Measurements from ENCODE around the gene NFKBIB. TPM values are rescaled to one million over a fixed set of nuclear protein-coding genes. Genes with fewer than 3 reads are reported as not detected.
"Not testable (repeated sequence)": the region's sequence is repeated elsewhere in the genome, so short reads cannot be mapped to it uniquely, and the experiment has no call there.

Gene NFKBIB
- total and polyA plus RNA-seq, 2 of the 8 experiments (the other 6 are each of a cell fraction or from before 2014, with no cell fraction given): 37.3 to 44.1 TPM

DNA sequence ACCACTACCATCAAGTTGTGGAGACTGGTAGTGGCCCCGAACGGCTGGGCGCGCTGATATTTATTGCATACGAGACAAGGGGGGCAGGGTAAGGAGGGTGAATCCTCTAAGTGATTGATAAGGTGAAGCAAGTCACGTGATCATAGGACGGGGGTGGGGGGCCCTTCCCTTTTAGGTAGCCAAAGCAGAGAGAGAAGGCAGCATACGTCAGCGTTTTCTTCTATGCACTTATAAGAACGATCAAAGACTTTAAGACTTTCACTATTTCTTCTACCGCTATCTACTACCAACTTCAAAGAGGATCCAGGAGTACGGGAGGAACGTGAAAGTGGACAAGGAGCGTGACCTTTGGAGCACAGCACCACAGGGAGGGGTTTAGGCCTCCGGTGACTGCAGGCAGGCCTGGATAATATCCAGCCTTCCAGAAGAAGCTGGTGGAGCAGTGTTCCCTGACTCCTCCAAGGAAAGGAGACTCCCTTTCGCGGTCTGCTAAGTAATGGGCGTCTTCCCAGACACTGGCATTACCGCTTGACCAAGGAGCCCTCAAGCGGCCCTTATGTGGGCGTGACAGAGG, 40.1 kb upstream of the NFKBIB start:
- not testable (repeated sequence) for H3K4me3 ChIP-seq (ENCODE audit: extremely low read depth in 1 of 4, insufficient read depth in 2 of 4, low read depth in 3 of 4, low read length in 4 of 4); H2AFZ ChIP-seq (ENCODE audit: low read length); FAIRE-seq; DNase-seq (ENCODE audit: low read depth in 1 of 2, low spot score in 2 of 2); H3K36me3 ChIP-seq (ENCODE audit: control insufficient read depth in 2 of 4, insufficient read depth in 4 of 4, low read length in 3 of 4); H2BK5ac ChIP-seq (ENCODE audit: low read depth, low read length); H3K4me1 ChIP-seq (replicated peaks in 1 of 4; ENCODE audit: control insufficient read depth in 3 of 4, insufficient read depth in 4 of 4, low read length in 3 of 4); H3K4ac ChIP-seq (replicated peaks; ENCODE audit: insufficient read length, low read depth, low read length); H3K9ac ChIP-seq (replicated peaks in 1 of 4; ENCODE audit: extremely low read depth in 1 of 4, low read depth in 3 of 4, low read length in 3 of 4); H4K20me1 ChIP-seq (replicated peaks in 1 of 2; ENCODE audit: control insufficient read depth in 1 of 2, insufficient read depth in 2 of 2, low read length in 2 of 2); H4K91ac ChIP-seq (replicated peaks; ENCODE audit: insufficient read length, low read length); H2BK20ac ChIP-seq (ENCODE audit: low read length); H4K8ac ChIP-seq (ENCODE audit: extremely low read depth, insufficient read depth, low read length); H2AK5ac ChIP-seq (ENCODE audit: low read depth, low read length); H3K79me2 ChIP-seq (ENCODE audit: control insufficient read depth in 1 of 2, insufficient read depth in 2 of 2, low read length in 2 of 2); H3K27me3 ChIP-seq (replicated peaks in 1 of 4; ENCODE audit: control insufficient read depth in 3 of 4, extremely low read depth in 1 of 4, insufficient read depth in 3 of 4, low read length in 3 of 4); H3K27ac ChIP-seq (ENCODE audit: low read depth, low read length); H3K56ac ChIP-seq (replicated peaks; ENCODE audit: insufficient read length, low read depth, low read length); H3K79me1 ChIP-seq (ENCODE audit: low read depth, low read length); H3K9me3 ChIP-seq (ENCODE audit: insufficient read depth in 2 of 2, low read depth in 1 of 2, low read length in 1 of 2); H3K23me2 ChIP-seq (ENCODE audit: low read depth, low read length); H3K14ac ChIP-seq (ENCODE audit: insufficient read length); H2BK15ac ChIP-seq (ENCODE audit: low read length); H3K23ac ChIP-seq (ENCODE audit: insufficient read length); H4K5ac ChIP-seq (ENCODE audit: insufficient read length, low read depth, low read length); H3K18ac ChIP-seq (ENCODE audit: extremely low read depth, low read length); H2BK120ac ChIP-seq (replicated peaks; ENCODE audit: low read depth, low read length); H3K4me2 ChIP-seq (ENCODE audit: insufficient read depth in 1 of 2, low read depth in 2 of 2, low read length in 2 of 2); H2BK12ac ChIP-seq (ENCODE audit: low read depth, low read length)
- ChIA-PET POLR2A (ENCODE audit: partially characterized antibody) (interaction anchor here (0.7 to 4.1 kb wide), 5 partner anchors 9 to 460 kb away, joined by 3 to 14 read pairs (median 3); partner anchors contain the start of genes HNRNPL, MRPS12 and SARS2), CTCF (ENCODE audit: partially characterized antibody) (interaction anchor here (0.6 to 1.6 kb wide), 8 partner anchors 9 to 116 kb away, joined by 3 to 7 read pairs (median 3); no protein-coding TSS in a partner anchor)
- WGBS, 2 experiments (ENCODE audit: extremely low coverage in 1 of 2, insufficient coverage in 1 of 2, insufficient read length in 1 of 2, insufficient replicate concordance in 2 of 2, low coverage in 1 of 2, low lambda C conversion rate in 2 of 2, missing lambda C conversion rate in 1 of 2): 91% methylated on average over 21 of the region's 21 CpGs; no CpG with 5 or more reads in 1 of the 2 experiments

All from H1 (cell line).